WI38 (cell line): ENCODE data around the gene PCDH10.

Experiments
- H3K4me3 ChIP-seq: 2 replicates; pipeline ENCODE4 v1.5.1; 2011; ENCODE audit warnings: low read depth, mild to moderate bottlenecking, control low read depth, low read length
- TF ChIP-seq, protein P1 (sequence below): IDR thresholded peaks from 2 replicates; pipeline ENCODE4 v1.5.1; 2012; ENCODE audit warnings: low read depth, mild to moderate bottlenecking, control low read depth, low read length

The PCDH10 gene

DNA sequence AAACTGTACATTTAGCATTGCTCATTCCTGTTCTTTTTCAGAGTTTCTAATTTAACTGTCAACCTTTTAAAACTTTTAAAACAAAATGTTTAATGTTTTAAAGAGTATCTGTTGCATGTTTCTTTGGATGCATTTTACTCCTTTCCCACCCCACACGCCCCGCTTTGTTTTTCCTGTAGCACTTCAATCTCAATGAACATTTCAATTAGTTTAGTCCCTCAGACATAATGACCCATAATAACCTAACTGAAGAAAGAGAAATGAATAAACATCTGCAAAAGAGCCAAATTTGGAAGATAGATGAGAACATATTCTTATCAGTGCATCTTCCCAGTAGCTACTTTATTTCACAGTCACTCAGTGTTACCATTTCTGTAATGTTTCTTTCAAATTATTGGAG lies 7.5 kb downstream of the PCDH10 start:
- TF ChIP-seq, protein P1, sequence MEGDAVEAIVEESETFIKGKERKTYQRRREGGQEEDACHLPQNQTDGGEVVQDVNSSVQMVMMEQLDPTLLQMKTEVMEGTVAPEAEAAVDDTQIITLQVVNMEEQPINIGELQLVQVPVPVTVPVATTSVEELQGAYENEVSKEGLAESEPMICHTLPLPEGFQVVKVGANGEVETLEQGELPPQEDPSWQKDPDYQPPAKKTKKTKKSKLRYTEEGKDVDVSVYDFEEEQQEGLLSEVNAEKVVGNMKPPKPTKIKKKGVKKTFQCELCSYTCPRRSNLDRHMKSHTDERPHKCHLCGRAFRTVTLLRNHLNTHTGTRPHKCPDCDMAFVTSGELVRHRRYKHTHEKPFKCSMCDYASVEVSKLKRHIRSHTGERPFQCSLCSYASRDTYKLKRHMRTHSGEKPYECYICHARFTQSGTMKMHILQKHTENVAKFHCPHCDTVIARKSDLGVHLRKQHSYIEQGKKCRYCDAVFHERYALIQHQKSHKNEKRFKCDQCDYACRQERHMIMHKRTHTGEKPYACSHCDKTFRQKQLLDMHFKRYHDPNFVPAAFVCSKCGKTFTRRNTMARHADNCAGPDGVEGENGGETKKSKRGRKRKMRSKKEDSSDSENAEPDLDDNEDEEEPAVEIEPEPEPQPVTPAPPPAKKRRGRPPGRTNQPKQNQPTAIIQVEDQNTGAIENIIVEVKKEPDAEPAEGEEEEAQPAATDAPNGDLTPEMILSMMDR, result no peak
- H3K4me3 ChIP-seq, result no peak overlapping the region

DNA sequence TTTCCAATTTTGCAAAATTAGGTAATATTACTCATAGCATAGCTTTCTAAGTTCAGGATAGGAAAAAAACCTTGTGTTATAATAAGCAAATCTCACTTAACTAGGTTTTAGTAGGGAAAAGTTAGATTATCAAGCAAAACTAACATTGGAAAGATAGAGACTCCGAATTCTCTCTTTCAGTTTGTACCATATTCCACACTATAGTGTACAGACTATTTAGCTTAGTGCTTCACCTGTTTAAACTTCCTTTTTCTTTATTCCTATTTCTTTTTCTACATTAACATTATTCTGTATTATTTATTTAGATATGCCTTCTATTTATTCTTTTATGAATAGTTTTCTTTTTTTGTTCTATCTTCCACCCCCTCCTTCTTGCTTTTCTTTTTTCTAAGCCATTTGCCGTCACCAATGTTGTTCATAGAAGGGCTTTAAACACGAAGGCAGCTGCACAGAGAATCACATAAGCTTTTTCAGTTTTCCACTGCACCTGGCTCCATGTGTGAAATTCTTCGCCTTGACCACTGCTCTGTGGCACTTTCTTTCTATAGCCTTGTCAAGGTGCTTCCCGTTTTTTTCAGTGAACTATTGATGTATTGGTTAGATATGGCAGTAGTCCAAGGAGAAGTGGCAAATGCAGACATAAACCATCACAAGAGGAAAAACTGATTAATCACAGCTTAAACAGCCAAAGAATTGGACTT lies 8.5 kb downstream of the PCDH10 start:
- TF ChIP-seq, protein P1, result no peak

DNA sequence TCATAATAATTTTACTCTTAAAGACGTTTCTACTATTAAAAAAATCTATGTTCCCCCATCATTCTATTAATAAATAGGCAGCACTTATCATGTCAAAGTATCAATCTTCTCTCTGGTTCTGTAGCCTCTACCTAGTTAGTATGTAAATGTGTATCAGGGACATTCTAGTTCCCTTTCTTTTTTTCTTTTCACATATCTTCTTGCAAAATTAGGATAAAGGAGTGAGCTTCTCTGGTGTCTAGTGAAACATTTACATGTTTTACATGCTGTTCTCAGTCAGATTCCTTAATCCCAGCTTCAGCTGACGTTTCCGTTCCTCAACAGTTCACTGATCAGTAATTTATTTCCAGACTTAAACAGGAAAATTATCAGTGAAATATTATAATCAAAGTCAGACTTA lies 11.8 kb downstream of the PCDH10 start:
- H3K4me3 ChIP-seq, result no peak overlapping the region
- TF ChIP-seq, protein P1, result no peak

More for the DNA sequence above, 8.5 kb downstream of the PCDH10 start:
- no peak overlapping the region for H3K4me3 ChIP-seq

DNA sequence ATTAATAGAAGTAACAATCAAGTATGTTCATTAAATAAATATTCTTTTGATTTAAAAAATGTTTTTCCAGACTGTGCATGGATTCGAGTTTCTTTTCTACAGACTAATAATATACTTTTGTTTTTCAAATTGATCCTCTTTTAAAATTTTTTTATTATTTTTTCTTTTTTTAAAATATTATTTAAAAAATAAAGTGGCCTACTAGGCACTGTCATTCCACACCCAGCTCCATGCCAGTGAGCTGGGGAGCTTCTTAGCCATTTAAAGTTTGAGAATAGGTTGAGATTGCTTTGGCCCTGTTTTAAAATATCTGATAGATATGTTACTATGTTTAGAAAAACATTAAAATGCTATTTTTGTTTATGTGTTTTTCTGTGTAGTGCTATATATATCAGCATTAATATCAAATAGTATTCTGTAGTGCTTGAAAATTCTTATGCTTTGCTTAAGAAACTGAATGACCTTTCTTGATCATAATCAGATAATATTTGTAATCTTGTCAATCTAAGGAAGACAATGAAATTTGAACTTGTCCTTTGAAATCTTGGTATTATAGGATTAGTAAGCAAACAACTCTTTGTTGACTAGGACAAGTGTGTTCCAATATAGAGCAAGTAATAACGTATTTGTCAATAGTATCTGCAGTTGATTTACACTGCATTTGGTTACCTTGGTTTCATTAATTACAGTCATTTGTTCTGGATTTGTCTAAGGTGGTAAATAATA lies 12.6 kb downstream of the PCDH10 start:
- TF ChIP-seq, protein P1, result no peak
- H3K4me3 ChIP-seq, result no peak overlapping the region

DNA sequence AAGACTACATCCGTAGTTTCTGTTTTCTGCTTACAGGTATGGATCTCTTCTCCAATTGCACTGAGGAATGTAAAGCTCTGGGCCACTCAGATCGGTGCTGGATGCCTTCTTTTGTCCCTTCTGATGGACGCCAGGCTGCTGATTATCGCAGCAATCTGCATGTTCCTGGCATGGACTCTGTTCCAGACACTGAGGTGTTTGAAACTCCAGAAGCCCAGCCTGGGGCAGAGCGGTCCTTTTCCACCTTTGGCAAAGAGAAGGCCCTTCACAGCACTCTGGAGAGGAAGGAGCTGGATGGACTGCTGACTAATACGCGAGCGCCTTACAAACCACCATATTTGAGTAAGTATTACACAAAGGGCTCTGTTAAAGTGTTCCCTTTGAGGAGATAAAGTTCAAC lies 13.8 kb downstream of the PCDH10 start:
- TF ChIP-seq, protein P1, result no peak

DNA sequence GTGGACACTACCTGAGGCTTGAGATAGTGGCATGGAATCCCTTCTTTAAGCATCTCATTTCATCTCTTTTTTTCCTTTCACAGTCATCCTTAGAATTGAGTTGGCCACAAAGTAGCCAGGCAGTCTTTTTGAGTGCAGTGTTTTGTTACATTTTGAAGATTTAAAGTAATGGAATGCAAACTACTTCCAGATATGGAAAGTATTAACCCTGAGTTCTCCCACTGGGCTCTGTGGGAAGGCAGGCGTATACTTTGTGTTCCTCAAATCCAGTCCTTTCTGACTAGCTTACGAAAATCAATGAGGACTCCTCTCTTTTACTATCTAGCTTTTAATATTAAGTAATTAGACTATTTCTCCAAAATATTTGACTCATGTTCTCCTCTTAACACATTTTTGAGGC lies 29.9 kb downstream of the PCDH10 start:
- TF ChIP-seq, protein P1, result no peak
- H3K4me3 ChIP-seq, result no peak overlapping the region

More for the DNA sequence above, 13.8 kb downstream of the PCDH10 start:
- no peak overlapping the region for H3K4me3 ChIP-seq

DNA sequence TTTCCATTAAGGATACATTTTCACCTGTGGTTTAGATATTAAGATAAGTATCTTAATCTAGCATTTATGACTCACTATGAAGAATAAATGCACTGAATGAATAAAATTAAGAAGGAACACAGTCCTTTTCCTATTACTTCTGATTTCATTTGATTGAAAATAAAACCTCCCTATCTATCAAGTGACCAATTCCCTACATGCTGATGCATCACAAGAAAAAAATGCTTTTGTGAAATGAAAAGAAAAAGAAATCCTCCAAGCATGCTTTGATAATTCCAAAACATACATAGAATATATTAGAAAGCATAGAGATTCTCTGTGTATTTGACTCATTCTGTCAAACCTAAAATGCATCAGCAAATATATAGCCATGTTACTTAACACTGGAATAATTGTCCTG lies 37.1 kb downstream of the PCDH10 start:
- H3K4me3 ChIP-seq, result no peak overlapping the region
- TF ChIP-seq, protein P1, result no peak
